Mesenchymal stem cell (in vitro differentiated cells and primary cell): ENCODE results near the gene SRGAP3.

Experiments used
- DNase-seq: peaks from one replicate; pipeline ENCODE4 v3.0.0-alpha.2; 2013
- H2AFZ ChIP-seq: one replicate; pipeline ENCODE4 v1.6.1; 2013; ENCODE audit warnings: low read depth, mild to moderate bottlenecking, control low read depth, inconsistent platforms, low read length, moderate library complexity
- H2AK5ac ChIP-seq: 2 replicates; pipeline ENCODE4 v1.6.1; 2013; ENCODE audit warnings: low read length, moderate library complexity, mild to moderate bottlenecking, inconsistent platforms; ENCODE audit not compliant: severe bottlenecking
- H2BK120ac ChIP-seq: one replicate; pipeline ENCODE4 v1.6.1; 2013; ENCODE audit warnings: low read depth, mild to moderate bottlenecking, inconsistent platforms, low read length, moderate library complexity
- H2BK12ac ChIP-seq, 2 experiments: one replicate each; pipeline ENCODE4 v1.6.1; 2013; ENCODE audit warnings: inconsistent platforms in 2 of 2, low read length in 2 of 2, mild to moderate bottlenecking in 2 of 2, moderate library complexity in 2 of 2, control low read depth in 1 of 2
- H2BK15ac ChIP-seq: one replicate; pipeline ENCODE4 v1.6.1; 2013; ENCODE audit warnings: mild to moderate bottlenecking, low read depth, inconsistent platforms; ENCODE audit not compliant: poor library complexity, severe bottlenecking
- H2BK5ac ChIP-seq: 2 replicates; pipeline ENCODE4 v1.6.1; 2013; ENCODE audit warnings: low read depth, mild to moderate bottlenecking, low read length, control low read depth, inconsistent platforms; ENCODE audit not compliant: poor library complexity, severe bottlenecking
- H3K14ac ChIP-seq, 2 experiments: one replicate each; pipeline ENCODE4 v1.6.1; 2013; ENCODE audit warnings: inconsistent platforms in 2 of 2, low read length in 2 of 2, control low read depth in 1 of 2, mild to moderate bottlenecking in 1 of 2, moderate library complexity in 1 of 2
- H3K18ac ChIP-seq, 2 experiments: one replicate each; pipeline ENCODE4 v1.6.1; 2013; ENCODE audit warnings: inconsistent platforms in 2 of 2, low read length in 2 of 2, control low read depth in 1 of 2, low read depth in 1 of 2, mild to moderate bottlenecking in 1 of 2
- H3K23ac ChIP-seq, 2 experiments: one replicate each; pipeline ENCODE4 v1.6.1; 2013; ENCODE audit warnings: inconsistent platforms in 2 of 2, low read length in 2 of 2, mild to moderate bottlenecking in 2 of 2, moderate library complexity in 2 of 2, control low read depth in 1 of 2
- H3K27ac ChIP-seq: 2 replicates; pipeline ENCODE4 v1.5.1; 2013; ENCODE audit warnings: mild to moderate bottlenecking, moderate library complexity, low read length, control low read depth, inconsistent platforms; ENCODE audit not compliant: poor library complexity, severe bottlenecking
- H3K27me3 ChIP-seq, 2 experiments: 2 replicates each; pipeline versions ENCODE4 v1.6.1 to v1.7.0; 2013; ENCODE audit warnings: low read length in 2 of 2, mild to moderate bottlenecking in 2 of 2, moderate library complexity in 2 of 2, control low read depth in 1 of 2, inconsistent platforms in 1 of 2; ENCODE audit not compliant: control insufficient read depth in 1 of 2, insufficient read depth in 1 of 2
- H3K36me3 ChIP-seq, 2 experiments: 2 replicates each; pipeline versions ENCODE4 v1.6.1 to v1.7.0; 2013; ENCODE audit warnings: low read length in 2 of 2, control low read depth in 1 of 2, inconsistent platforms in 1 of 2, low read depth in 1 of 2, mild to moderate bottlenecking in 1 of 2; ENCODE audit not compliant: insufficient read depth in 2 of 2, control insufficient read depth in 1 of 2
- H3K4ac ChIP-seq, 2 experiments: one replicate each; pipeline ENCODE4 v1.6.1; 2013; ENCODE audit warnings: inconsistent platforms in 2 of 2, low read length in 2 of 2, mild to moderate bottlenecking in 2 of 2, moderate library complexity in 2 of 2, control low read depth in 1 of 2, low read depth in 1 of 2
- H3K4me1 ChIP-seq: 2 replicates; pipeline ENCODE4 v1.6.1; 2013; ENCODE audit warnings: low read depth, low read length, control low read depth; ENCODE audit not compliant: control insufficient read depth, insufficient read depth
- H3K4me2 ChIP-seq: 2 replicates; pipeline ENCODE4 v1.6.1; 2013; ENCODE audit warnings: low read length, mild to moderate bottlenecking, inconsistent platforms; ENCODE audit not compliant: poor library complexity, severe bottlenecking
- H3K4me3 ChIP-seq, 2 experiments: 2 replicates each; pipeline versions ENCODE4 v1.5.1 to v1.7.0; 2013; ENCODE audit warnings: low read length in 2 of 2, mild to moderate bottlenecking in 2 of 2, control low read depth in 1 of 2, low read depth in 1 of 2; ENCODE audit not compliant: insufficient read depth in 1 of 2
- H3K79me1 ChIP-seq: replicated peaks from 2 replicates; pipeline ENCODE4 v1.6.1; 2013; ENCODE audit warnings: mild to moderate bottlenecking, control low read depth, low read length, inconsistent platforms; ENCODE audit not compliant: poor library complexity, severe bottlenecking
- H3K9ac ChIP-seq: 2 replicates; pipeline ENCODE4 v1.7.0; 2013; ENCODE audit warnings: mild to moderate bottlenecking, low read length, moderate library complexity
- H3K9me3 ChIP-seq: 2 replicates; pipeline ENCODE4 v1.7.0; 2013; ENCODE audit warnings: mild to moderate bottlenecking, low read length; ENCODE audit not compliant: control insufficient read depth
- H4K8ac ChIP-seq: one replicate; pipeline ENCODE4 v1.6.1; 2013; ENCODE audit warnings: inconsistent platforms, mild to moderate bottlenecking, low read length, moderate library complexity
- H4K91ac ChIP-seq: one replicate; pipeline ENCODE4 v1.6.1; 2013; ENCODE audit warnings: mild to moderate bottlenecking, low read length, inconsistent platforms
- WGBS: methylation state at CpG from one replicate; pipeline ENCODE4 v1.1.7; 2013; ENCODE audit warnings: mixed read lengths; 5-methylcytosine and 5-hydroxymethylcytosine counted together

Gene SRGAP3

DNA sequence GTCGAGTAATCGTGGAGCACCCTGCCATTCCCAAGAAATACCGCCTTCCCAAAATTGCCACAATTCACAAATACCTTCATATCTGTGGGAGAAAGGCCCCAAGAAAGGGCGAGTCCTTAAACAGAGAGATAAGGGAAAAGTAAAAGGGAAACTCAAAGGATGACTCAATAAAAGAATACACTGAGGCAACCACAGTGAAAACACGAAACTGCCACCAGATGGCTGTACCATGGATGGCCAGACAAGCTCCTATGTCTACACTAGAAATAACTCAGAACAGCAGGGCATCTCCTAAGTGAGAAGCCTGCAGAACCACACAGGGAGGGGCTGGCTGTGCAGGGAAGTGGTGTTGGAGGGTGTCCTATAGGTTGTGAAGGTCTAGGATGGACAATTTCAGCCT is 25.0 kb downstream of the SRGAP3 start:
- Histone ChIP-seq H2BK12ac (no peak overlapping the region), H3K4me1 (no peaks in the 10 kb centered on the region), H3K4ac (no peak overlapping the region), H2BK120ac (no peak overlapping the region), H2BK5ac (no peak overlapping the region), H3K14ac (no peak overlapping the region), H2AFZ (no peak overlapping the region), H2AK5ac (no peak overlapping the region), H3K4me2 (no peak overlapping the region), H4K91ac (no peak overlapping the region), H3K9ac (no peak overlapping the region), H3K27ac (no peak overlapping the region), H2BK15ac (no peak overlapping the region), H3K4me3 (no peak overlapping the region), H3K79me1 (no peaks in the 10 kb centered on the region), H4K8ac (no peak overlapping the region), H3K27me3 (peaks cover 0 to 24% of the 10 kb centered on the region in 2 experiments), H3K36me3 (no peaks in the 10 kb centered on the region), H3K9me3 (no peaks in the 10 kb centered on the region), H3K18ac (no peak overlapping the region), H3K23ac (no peak overlapping the region)
- 82% methylated on average over 4 of the region's 5 CpGs for WGBS
- DNase-seq, result no peak

GRCh38 chr3:9223672-9224071 is 25.8 kb downstream of the SRGAP3 start:
- no peak overlapping the region for H3K18ac ChIP-seq
- H2BK12ac ChIP-seq, result no peak overlapping the region
- H2AK5ac ChIP-seq, result no peak overlapping the region
- peaks cover 0 to 24% of the 10 kb centered on the region in 2 experiments for H3K27me3 ChIP-seq
- no peak overlapping the region for H2BK15ac ChIP-seq
- H3K4me3 ChIP-seq, result no peak overlapping the region
- no peaks in the 10 kb centered on the region for H3K9me3 ChIP-seq
- no peaks in the 10 kb centered on the region for H3K36me3 ChIP-seq
- H2BK5ac ChIP-seq, result no peak overlapping the region
- H3K23ac ChIP-seq, result no peak overlapping the region
- no peak overlapping the region for H3K27ac ChIP-seq
- no peak overlapping the region for H3K4ac ChIP-seq
- no peak overlapping the region for H3K14ac ChIP-seq
- no peak overlapping the region for H3K4me2 ChIP-seq
- H3K4me1 ChIP-seq, result no peaks in the 10 kb centered on the region
- WGBS, result 46% methylated on average over 5 of the region's 6 CpGs
- H3K9ac ChIP-seq, result no peak overlapping the region
- H4K91ac ChIP-seq, result no peak overlapping the region
- no peaks in the 10 kb centered on the region for H3K79me1 ChIP-seq
- no peak overlapping the region for H4K8ac ChIP-seq
- DNase-seq, result no peak
- no peak overlapping the region for H2AFZ ChIP-seq
- H2BK120ac ChIP-seq, result no peak overlapping the region

DNA sequence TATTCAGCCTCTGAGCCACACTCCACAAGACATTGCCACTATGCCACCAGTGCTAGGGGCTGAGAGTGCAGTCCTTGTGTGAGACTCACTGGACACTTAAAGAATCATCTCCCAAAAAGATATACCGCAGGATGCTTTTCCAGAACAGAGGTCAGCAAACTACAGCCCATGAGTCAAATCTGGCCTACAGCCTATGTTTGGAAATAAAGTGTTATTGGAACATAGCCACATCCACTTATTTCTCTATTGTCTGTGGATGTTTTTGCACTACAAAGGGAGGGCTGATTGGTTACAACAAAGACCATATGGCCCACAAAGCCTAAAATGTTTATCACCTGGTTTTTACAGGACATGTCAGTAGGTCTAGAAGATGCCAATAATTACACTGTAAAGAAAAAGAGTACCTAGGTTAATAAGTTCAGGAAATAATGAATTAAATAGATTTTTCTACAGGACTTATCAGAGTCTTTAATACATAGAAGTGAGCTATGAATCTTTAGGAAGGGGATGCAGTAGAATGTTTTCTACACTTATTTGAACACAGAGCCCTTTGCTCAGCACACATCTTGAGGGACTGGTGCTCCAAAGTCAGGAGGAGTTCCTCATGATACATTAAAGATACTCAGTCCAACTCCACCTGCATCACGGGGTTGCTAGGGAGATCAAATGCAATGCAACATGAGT is 26.3 kb downstream of the SRGAP3 start:
- WGBS, result 96% methylated on average over 1 of the region's 2 CpGs
- DNase-seq, result no peak
- H3K27ac ChIP-seq, result no peak overlapping the region

GRCh38 chr3:9222049-9222448 is 27.4 kb downstream of the SRGAP3 start:
- Histone ChIP-seq H3K4ac (no peak overlapping the region), H3K14ac (no peak overlapping the region), H2BK12ac (no peak overlapping the region), H3K27ac (no peak overlapping the region), H3K4me2 (no peak overlapping the region), H3K9ac (no peak overlapping the region), H3K4me1 (no peaks in the 10 kb centered on the region), H3K27me3 (peaks cover 0 to 24% of the 10 kb centered on the region in 2 experiments), H3K4me3 (no peak overlapping the region), H2BK15ac (no peak overlapping the region), H2BK5ac (no peak overlapping the region), H4K8ac (no peak overlapping the region), H3K79me1 (no peaks in the 10 kb centered on the region), H2AK5ac (no peak overlapping the region), H4K91ac (no peak overlapping the region), H3K9me3 (no peaks in the 10 kb centered on the region), H3K36me3 (no peaks in the 10 kb centered on the region), H3K23ac (no peak overlapping the region), H3K18ac (no peak overlapping the region), H2AFZ (no peak overlapping the region), H2BK120ac (no peak overlapping the region)
- WGBS, result 100% methylated on average over 2 of the region's 2 CpGs
- no peak for DNase-seq

More for the DNA sequence above, 26.3 kb downstream of the SRGAP3 start:
- no peaks in the 10 kb centered on the region for H3K9me3 ChIP-seq
- no peak overlapping the region for H3K4ac ChIP-seq
- H3K9ac ChIP-seq, result no peak overlapping the region
- no peak overlapping the region for H2AFZ ChIP-seq
- no peaks in the 10 kb centered on the region for H3K36me3 ChIP-seq
- H3K4me1 ChIP-seq, result no peaks in the 10 kb centered on the region
- H3K18ac ChIP-seq, result no peak overlapping the region
- H2BK120ac ChIP-seq, result no peak overlapping the region
- H3K4me2 ChIP-seq, result no peak overlapping the region
- no peak overlapping the region for H4K91ac ChIP-seq
- H2BK5ac ChIP-seq, result no peak overlapping the region
- no peaks in the 10 kb centered on the region for H3K79me1 ChIP-seq
- no peak overlapping the region for H3K4me3 ChIP-seq
- no peak overlapping the region for H3K14ac ChIP-seq
- H3K27me3 ChIP-seq, result peaks cover 0 to 24% of the 10 kb centered on the region in 2 experiments
- H4K8ac ChIP-seq, result no peak overlapping the region
- no peak overlapping the region for H2BK12ac ChIP-seq
- H2BK15ac ChIP-seq, result no peak overlapping the region
- H3K23ac ChIP-seq, result no peak overlapping the region
- H2AK5ac ChIP-seq, result no peak overlapping the region
